H1 (cell line): Measurements from ENCODE around the gene PIGA. TPM values are rescaled to one million over a fixed set of nuclear protein-coding genes. Genes with fewer than 3 reads are reported as not detected.

Experiments
- CTCF ChIA-PET: fragments of 300-600 bp; sonication (Branson Sonifier 250); formaldehyde crosslinking; loops from one replicate; lab custom pipeline; 2021; ENCODE audit not compliant: partially characterized antibody; lab: Charles Lee
- POLR2A ChIA-PET: fragments of 300-600 bp; sonication (Branson Sonifier 250); formaldehyde crosslinking; loops from one replicate; lab custom pipeline; 2021; ENCODE audit warnings: inconsistent platforms; ENCODE audit not compliant: partially characterized antibody; lab: Charles Lee
- DNase-seq, 2 experiments: peaks; one replicate each; pipeline versions ENCODE4 v3.0.0 to v3.0.0-alpha.2; 2010 to 2022; ENCODE audit warnings: low spot score in 2 of 2, low read depth in 1 of 2, mixed read lengths in 1 of 2
- FAIRE-seq: peaks from 2 replicates; lab custom pipeline; 2011; peaks lifted over from hg19 to GRCh38; lab: Jason Lieb, UNC
- H2AFZ ChIP-seq: 2 replicates; pipeline ENCODE4 v1.8.1; 2012; ENCODE audit warnings: low read length, inconsistent platforms
- H2AK5ac ChIP-seq: 2 replicates; pipeline ENCODE4 v1.6.1; 2013; ENCODE audit warnings: low read depth, low read length
- H2BK120ac ChIP-seq: replicated peaks from 2 replicates; pipeline ENCODE3; 2013; ENCODE audit warnings: low read depth, low read length, inconsistent platforms
- H2BK12ac ChIP-seq: 2 replicates; pipeline ENCODE4 v1.6.1; 2013; ENCODE audit warnings: low read depth, low read length
- H2BK15ac ChIP-seq: 2 replicates; pipeline ENCODE4 v1.6.1; 2013; ENCODE audit warnings: low read length
- H2BK20ac ChIP-seq: 2 replicates; pipeline ENCODE4 v1.6.1; 2013; ENCODE audit warnings: low read length
- H2BK5ac ChIP-seq: 2 replicates; pipeline ENCODE4 v1.6.1; 2013; ENCODE audit warnings: low read depth, low read length
- H3K14ac ChIP-seq: 2 replicates; pipeline ENCODE4 v1.6.1; 2013; ENCODE audit warnings: inconsistent platforms; ENCODE audit not compliant: insufficient read length
- H3K18ac ChIP-seq: 2 replicates; pipeline ENCODE4 v1.6.1; 2013; ENCODE audit warnings: low read length; ENCODE audit errors: extremely low read depth
- H3K23ac ChIP-seq: 2 replicates; pipeline ENCODE4 v1.6.1; 2013; ENCODE audit warnings: inconsistent platforms; ENCODE audit not compliant: insufficient read length
- H3K23me2 ChIP-seq: 2 replicates; pipeline ENCODE4 v1.6.1; 2013; ENCODE audit warnings: low read depth, low read length
- H3K27ac ChIP-seq: 2 replicates; pipeline ENCODE4 v1.6.1; 2011; ENCODE audit warnings: low read depth, low read length, inconsistent platforms
- H3K27me3 ChIP-seq, 4 experiments: replicated peaks in 1 of 4; 1 replicate in 1 of 4; 2 replicates in 3 of 4; pipeline versions ENCODE4 v1.6.1 to v1.8.1; 2011 to 2013; ENCODE audit warnings: low read length in 3 of 4, mild to moderate bottlenecking in 3 of 4, inconsistent platforms in 2 of 4, mixed read lengths in 2 of 4, moderate library complexity in 1 of 4; ENCODE audit not compliant: control insufficient read depth in 3 of 4, insufficient read depth in 3 of 4; ENCODE audit errors: extremely low read depth in 1 of 4
- H3K36me3 ChIP-seq, 4 experiments: 2 replicates each; pipeline versions ENCODE4 v1.6.1 to v1.8.1; 2011 to 2013; ENCODE audit warnings: mild to moderate bottlenecking in 4 of 4, low read length in 3 of 4, moderate library complexity in 2 of 4, control low read depth in 1 of 4, inconsistent platforms in 1 of 4; ENCODE audit not compliant: insufficient read depth in 4 of 4, control insufficient read depth in 2 of 4
- H3K4ac ChIP-seq: replicated peaks from 2 replicates; pipeline ENCODE3; 2013; ENCODE audit warnings: low read length, low read depth, mixed read lengths, inconsistent platforms; ENCODE audit not compliant: insufficient read length
- H3K4me1 ChIP-seq, 4 experiments: replicated peaks in 1 of 4; 1 replicate in 1 of 4; 2 replicates in 3 of 4; pipeline versions ENCODE4 v1.6.1 to v1.8.1; 2011 to 2013; ENCODE audit warnings: low read length in 3 of 4, inconsistent platforms in 2 of 4, mixed read lengths in 1 of 4; ENCODE audit not compliant: insufficient read depth in 4 of 4, control insufficient read depth in 3 of 4
- H3K4me2 ChIP-seq, 2 experiments: 2 replicates each; pipeline versions ENCODE4 v1.6.1 to v1.8.1; 2011 to 2013; ENCODE audit warnings: low read depth in 2 of 2, low read length in 2 of 2, control low read depth in 1 of 2, inconsistent platforms in 1 of 2, mild to moderate bottlenecking in 1 of 2; ENCODE audit not compliant: insufficient read depth in 1 of 2
- H3K4me3 ChIP-seq, 4 experiments: fragments of 200-600, 300-600 bp in 1 of 4; sonication (generic), shearing (Covaris generic), sonication (Bioruptor Twin) in 1 of 4; 2 replicates each; pipeline versions ENCODE4 v1.5.1 to v1.8.1; 2011 to 2016; ENCODE audit warnings: low read length in 4 of 4, low read depth in 3 of 4, control low read depth in 2 of 4, inconsistent platforms in 2 of 4, mild to moderate bottlenecking in 2 of 4, mixed read lengths in 1 of 4, moderate library complexity in 1 of 4; ENCODE audit not compliant: insufficient read depth in 2 of 4; ENCODE audit errors: extremely low read depth in 1 of 4
- H3K56ac ChIP-seq: replicated peaks from 2 replicates; pipeline ENCODE3; 2013; ENCODE audit warnings: low read depth, mild to moderate bottlenecking, mixed read lengths, low read length, inconsistent platforms; ENCODE audit not compliant: insufficient read length
- H3K79me1 ChIP-seq: 2 replicates; pipeline ENCODE4 v1.6.1; 2013; ENCODE audit warnings: low read depth, low read length, control low read depth
- H3K79me2 ChIP-seq, 2 experiments: 2 replicates each; pipeline versions ENCODE4 v1.6.1 to v1.8.1; 2012 to 2013; ENCODE audit warnings: low read length in 2 of 2, mild to moderate bottlenecking in 2 of 2, inconsistent platforms in 1 of 2; ENCODE audit not compliant: insufficient read depth in 2 of 2, control insufficient read depth in 1 of 2
- H3K9ac ChIP-seq, 4 experiments: replicated peaks in 1 of 4; 1 replicate in 1 of 4; 2 replicates in 3 of 4; pipeline versions ENCODE4 v1.6.1 to v1.8.1; 2011 to 2013; ENCODE audit warnings: low read depth in 3 of 4, low read length in 3 of 4, control low read depth in 2 of 4, mild to moderate bottlenecking in 2 of 4, moderate library complexity in 2 of 4, inconsistent platforms in 1 of 4; ENCODE audit errors: extremely low read depth in 1 of 4
- H3K9me3 ChIP-seq, 2 experiments: 2 replicates each; pipeline versions ENCODE4 v1.6.1 to v1.8.1; 2012 to 2013; ENCODE audit warnings: mild to moderate bottlenecking in 2 of 2, moderate library complexity in 2 of 2, control low read depth in 1 of 2, inconsistent platforms in 1 of 2, low read depth in 1 of 2, low read length in 1 of 2, mixed read lengths in 1 of 2; ENCODE audit not compliant: insufficient read depth in 2 of 2
- H4K20me1 ChIP-seq, 2 experiments: replicated peaks in 1 of 2; 2 replicates each; pipeline versions ENCODE3 to v1.8.1; 2011 to 2013; ENCODE audit warnings: inconsistent platforms in 2 of 2, low read length in 2 of 2, mild to moderate bottlenecking in 1 of 2; ENCODE audit not compliant: insufficient read depth in 2 of 2, control insufficient read depth in 1 of 2
- H4K5ac ChIP-seq: 2 replicates; pipeline ENCODE4 v1.6.1; 2013; ENCODE audit warnings: low read length, low read depth, mixed read lengths, inconsistent platforms; ENCODE audit not compliant: insufficient read length
- H4K8ac ChIP-seq: 2 replicates; pipeline ENCODE4 v1.8.0; 2013; ENCODE audit warnings: mild to moderate bottlenecking, moderate library complexity, low read length, inconsistent platforms; ENCODE audit not compliant: insufficient read depth; ENCODE audit errors: extremely low read depth
- H4K91ac ChIP-seq: replicated peaks from 2 replicates; pipeline ENCODE3; 2013; ENCODE audit warnings: low read length, mixed read lengths, inconsistent platforms; ENCODE audit not compliant: insufficient read length
- ASH2L ChIP-seq: fragments of 200-600, 300-600 bp; sonication (generic); IDR thresholded peaks from one replicate; pipeline ENCODE4 v1.7.1; 2017; ENCODE audit warnings: low read length
- CTBP2 ChIP-seq: IDR thresholded peaks from 2 replicates; pipeline ENCODE4 v1.7.0; 2011; ENCODE audit warnings: borderline replicate concordance, mild to moderate bottlenecking, moderate library complexity, mixed read lengths, low read length; ENCODE audit not compliant: insufficient read depth, insufficient read length
- E2F6 ChIP-seq: IDR thresholded peaks from 2 replicates; pipeline ENCODE4 v1.6.1; 2012; ENCODE audit warnings: inconsistent platforms
- EGR1 ChIP-seq: IDR thresholded peaks from 2 replicates; pipeline ENCODE4 v1.6.1; 2011; ENCODE audit warnings: low read depth, low read length, borderline replicate concordance
- HDAC2 ChIP-seq, 2 experiments: fragments of 300-600 bp in 1 of 2; sonication (generic) in 1 of 2; IDR thresholded peaks; 2 replicates each; pipeline ENCODE4 v1.6.1; 2011 to 2012; ENCODE audit warnings: low read depth in 2 of 2, low read length in 2 of 2, mild to moderate bottlenecking in 2 of 2, moderate library complexity in 2 of 2, borderline replicate concordance in 1 of 2, inconsistent platforms in 1 of 2
- KDM1A ChIP-seq: fragments of 200-600, 300-600 bp; sonication (generic); IDR thresholded peaks from 2 replicates; pipeline ENCODE4 v1.7.1; 2016; ENCODE audit warnings: mild to moderate bottlenecking, low read length, borderline replicate concordance
- POLR2AphosphoS5 ChIP-seq: IDR thresholded peaks from 2 replicates; pipeline ENCODE4 v1.6.1; 2011; ENCODE audit warnings: low read depth, low read length
- RBBP5 ChIP-seq: IDR thresholded peaks from 2 replicates; pipeline ENCODE4 v1.7.1; 2012; ENCODE audit warnings: low read depth, mild to moderate bottlenecking, inconsistent platforms, low read length, moderate library complexity, borderline replicate concordance
- RFX5 ChIP-seq: IDR thresholded peaks from 2 replicates; pipeline ENCODE4 v1.6.1; 2011; ENCODE audit warnings: low read depth, low read length, improper control_type of control experiment, borderline replicate concordance
- SAP30 ChIP-seq: fragments of 300-600 bp; sonication (generic); IDR thresholded peaks from 2 replicates; pipeline ENCODE4 v1.7.1; 2012; ENCODE audit warnings: low read length, moderate library complexity, mild to moderate bottlenecking, inconsistent platforms; ENCODE audit not compliant: insufficient read depth, insufficient replicate concordance
- SP1 ChIP-seq: IDR thresholded peaks from 2 replicates; pipeline ENCODE4 v1.6.1; 2011; ENCODE audit warnings: low read depth, low read length
- SP2 ChIP-seq: IDR thresholded peaks from 2 replicates; pipeline ENCODE4 v1.6.1; 2012; ENCODE audit warnings: mild to moderate bottlenecking, low read length, inconsistent platforms
- SP4 ChIP-seq: IDR thresholded peaks from 2 replicates; pipeline ENCODE4 v1.6.1; 2012; ENCODE audit warnings: low read length, inconsistent platforms
- TAF1 ChIP-seq: IDR thresholded peaks from 2 replicates; pipeline ENCODE4 v1.6.1; 2011; ENCODE audit warnings: mild to moderate bottlenecking, low read depth, low read length
- ZNF274 ChIP-seq: IDR thresholded peaks from 2 replicates; pipeline ENCODE4 v1.7.0; 2012; ENCODE audit warnings: low read length, borderline replicate concordance; ENCODE audit errors: extremely low read depth
- WGBS, 2 experiments: shearing (Covaris generic) in 1 of 2; methylation state at CpG; one replicate each; pipeline versions ENCODE4 v1.1.6 to v1.1.7; 2013 to 2015; ENCODE audit warnings: low lambda C conversion rate in 2 of 2, mixed read lengths in 2 of 2, inconsistent platforms in 1 of 2, low coverage in 1 of 2, missing lambda C conversion rate in 1 of 2; ENCODE audit not compliant: insufficient replicate concordance in 2 of 2, insufficient coverage in 1 of 2, insufficient read length in 1 of 2; ENCODE audit errors: extremely low coverage in 1 of 2, missing lambda C conversion rate in 1 of 2; 5-methylcytosine and 5-hydroxymethylcytosine counted together
- polyA plus RNA-seq, 7 experiments: library from polyadenylated mRNA; depleted of rRNA in 3 of 7; stranded (reverse) in 5 of 7; unstranded in 2 of 7; fragments of >200 nt in 5 of 7; fragments of 200-250 nt in 2 of 7; gene quantifications; 1 replicate in 5 of 7; 2 replicates in 1 of 7; 4 replicates in 1 of 7; pipeline versions ENCODE4 v1.2.1 to v1.2.3, GENCODE V29; 2011 to 2013; ENCODE audit warnings: missing spikeins in 2 of 7, mixed read lengths in 2 of 7
- total RNA-seq: library from RNA; stranded (reverse); fragmentation: NEBNext Ultra II Directional; extraction: Animal tissue kit (Norgen Biotek cat#: 25700); gene quantifications from 2 replicates; pipeline ENCODE4 v1.2.1, GENCODE V29; 2021

PIGA gene
- total and polyA plus RNA-seq, 2 of the 8 experiments (the other 6 are each of a cell fraction or from before 2014, with no cell fraction given) = 5.0 to 13.4 TPM

- Histone ChIP-seq H3K79me1 (no peaks in the 10 kb centered on the region), H3K27ac (no peak overlapping the region), H3K79me2 (no peaks in the 10 kb centered on the region; a peak in 1 of 4 replicates), H4K91ac (no peak overlapping the region), H3K27me3 (no peaks in the 10 kb centered on the region), H2BK12ac (no peak overlapping the region), H2AK5ac (no peak overlapping the region), H3K9ac (no peak overlapping the region), H4K20me1 (no peaks in the 10 kb centered on the region), H3K23me2 (no peaks in the 10 kb centered on the region), H3K36me3 (peaks cover 0 to 16% (median 5%) of the 10 kb centered on the region in 4 experiments; a peak in 6 of 8 replicates), H3K9me3 (no peaks in the 10 kb centered on the region), H3K4me2 (no peak overlapping the region), H3K4me3 (no peak overlapping the region), H2AFZ (no peak overlapping the region), H2BK120ac (no peak overlapping the region), H4K5ac (no peak overlapping the region), H3K23ac (no peak overlapping the region), H2BK15ac (no peak overlapping the region), H3K56ac (no peak overlapping the region), H3K14ac (no peak overlapping the region), H3K4me1 (no peaks in the 10 kb centered on the region), H3K18ac (no peak overlapping the region), H3K4ac (no peak overlapping the region), H2BK20ac (no peak overlapping the region), H4K8ac (no peak overlapping the region), H2BK5ac (no peak overlapping the region)
- POLR2A ChIA-PET = no interaction called here
- DNase-seq (no peak), FAIRE-seq (no peak)
- CTCF ChIA-PET = no interaction called here
- 88% methylated on average over 2 of the region's 2 CpGs; no CpG with 5 or more reads in 1 of the 2 experiments for WGBS, 2 experiments
- TF ChIP-seq TAF1 = no peak
- TF ChIP-seq KDM1A = no peak
- TF ChIP-seq POLR2AphosphoS5 = no peak
- no peak for TF ChIP-seq SP4
- no peak for TF ChIP-seq EGR1
- TF ChIP-seq ZNF274 = no peak
- TF ChIP-seq RBBP5 = no peak
- TF ChIP-seq ASH2L = no peak
- TF ChIP-seq SP1 = no peak
- TF ChIP-seq E2F6 = no peak
- no peak for TF ChIP-seq HDAC2 (IDR thresholded peaks at IDR 0.05; ENCODE audit: borderline replicate concordance in 1 of 2, low read depth in 2 of 2, low read length in 2 of 2)
- TF ChIP-seq RFX5 = no peak
- TF ChIP-seq SP2 = no peak
- no peak for TF ChIP-seq CTBP2
- no peak for TF ChIP-seq SAP30
Measured at GRCh38 chrX:15328821-15329220, 6.5 kb downstream of the PIGA start.
